Activated CD4-positive, alpha-beta memory T cell treated with anti-CD3 and anti-CD28 coated beads, Interleukin-2, amount 10 ng/mL, durations not matched to agents 7 days and 5 days (primary cell): ENCODE results near the gene NEURL3. TPM values are rescaled to one million over a fixed set of nuclear protein-coding genes. Genes with fewer than 3 reads are reported as not detected.

ENCODE experiments used
- CTCF ChIA-PET: fragments of 350-600 bp; sonication (Branson Sonifier 250); formaldehyde crosslinking; loops from one replicate; lab custom pipeline; 2021; ENCODE audit warnings: antibody characterized with exemption, inconsistent platforms; lab: Charles Lee
- POLR2A ChIA-PET: fragments of 350-600 bp; sonication (Branson Sonifier 250); formaldehyde crosslinking; loops from one replicate; lab custom pipeline; 2021; ENCODE audit warnings: antibody characterized with exemption; lab: Charles Lee
- DNase-seq: peaks from one replicate; pipeline ENCODE4 v3.0.0-alpha.2; 2020
- H3K27ac Mint-ChIP-seq: one replicate; pipeline ENCODE4 v1.8.0; 2021; ENCODE audit warnings: mild to moderate bottlenecking, mixed read lengths
- H3K27me3 Mint-ChIP-seq: one replicate; pipeline ENCODE4 v1.8.0; 2021; ENCODE audit warnings: mixed read lengths
- H3K36me3 Mint-ChIP-seq: one replicate; pipeline ENCODE4 v1.8.0; 2021; ENCODE audit warnings: low read depth, mixed read lengths
- H3K4me1 Mint-ChIP-seq: one replicate; pipeline ENCODE4 v1.8.0; 2021; ENCODE audit warnings: mixed read lengths
- H3K4me3 Mint-ChIP-seq: one replicate; pipeline ENCODE4 v1.8.0; 2021; ENCODE audit warnings: mild to moderate bottlenecking, mixed read lengths
- H3K9me3 Mint-ChIP-seq: one replicate; pipeline ENCODE4 v1.8.0; 2021; ENCODE audit warnings: mixed read lengths
- total RNA-seq, 2 experiments: library from RNA; stranded (reverse); gene quantifications; one replicate each; pipeline ENCODE4 v1.2.3, GENCODE V29; 2021

Gene NEURL3
- total RNA-seq, 2 experiments from 2014 or later: 0.78 to 1.0 TPM

DNA sequence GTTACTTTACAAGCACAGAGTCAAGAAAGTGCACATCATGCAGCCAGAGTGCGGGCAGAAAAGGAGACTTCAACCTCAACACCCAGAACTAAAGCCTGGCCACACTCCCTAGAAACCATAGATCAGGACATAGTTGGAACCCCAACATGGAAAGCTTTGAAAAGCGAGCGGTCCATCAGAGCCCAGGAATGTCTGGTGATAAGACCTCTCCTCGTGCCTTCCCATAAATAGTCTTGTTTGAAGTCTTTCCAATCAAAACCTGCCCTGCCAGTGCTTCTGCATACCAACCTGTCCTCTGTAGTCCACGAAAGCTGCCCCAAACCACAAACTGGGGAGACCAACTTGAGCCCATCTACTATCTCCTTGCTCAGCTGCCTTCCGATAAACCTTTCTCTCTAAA is 55.5 kb downstream of the NEURL3 start:
- Mint-ChIP-seq H3K27me3 (no peaks in the 10 kb centered on the region), H3K4me3 (no peak overlapping the region), H3K4me1 (no peaks in the 10 kb centered on the region), H3K9me3 (peaks cover 2% of the 10 kb centered on the region), H3K36me3 (no peaks in the 10 kb centered on the region), H3K27ac (no peak overlapping the region)
- ChIA-PET POLR2A (no interaction called here), CTCF (interaction anchor here (1.0 kb wide), 1 partner anchor 105 kb away, joined by 3 read pairs; no protein-coding TSS in a partner anchor)
- DNase-seq: no peak

- Mint-ChIP-seq H3K36me3 (no peaks in the 10 kb centered on the region), H3K27ac (no peak overlapping the region), H3K4me3 (no peak overlapping the region), H3K4me1 (no peaks in the 10 kb centered on the region), H3K27me3 (no peaks in the 10 kb centered on the region), H3K9me3 (peaks cover 2% of the 10 kb centered on the region)
- ChIA-PET CTCF (interaction anchor here (1.0 kb wide), 1 partner anchor 105 kb away, joined by 3 read pairs; no protein-coding TSS in a partner anchor), POLR2A (no interaction called here)
- DNase-seq: no peak
Observed at GRCh38 chr2:96449174-96449573, 56.0 kb downstream of the NEURL3 start.

DNA sequence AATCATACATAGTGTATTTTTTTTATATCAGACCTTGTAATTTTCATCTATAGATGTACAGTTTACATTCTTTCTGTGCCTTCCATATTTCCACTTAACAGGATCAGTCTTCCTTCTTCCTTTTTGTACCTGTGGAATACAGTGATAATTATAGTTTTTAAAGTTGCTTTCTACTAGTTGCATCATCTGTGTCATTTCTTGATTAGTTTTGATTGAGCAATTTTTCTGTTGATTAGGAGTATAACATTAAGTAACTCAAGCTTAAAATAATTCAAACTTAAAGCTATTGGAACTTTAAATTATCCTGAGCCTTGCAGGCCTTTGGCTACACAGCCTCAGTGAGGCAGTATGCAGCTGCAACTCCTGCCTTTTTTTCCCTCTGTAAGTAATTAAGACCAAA is 57.4 kb downstream of the NEURL3 start:
- peaks cover 2% of the 10 kb centered on the region for H3K9me3 Mint-ChIP-seq
- H3K4me1 Mint-ChIP-seq: no peaks in the 10 kb centered on the region
- no peak overlapping the region for H3K4me3 Mint-ChIP-seq
- ChIA-PET POLR2A (no interaction called here), CTCF (no interaction called here)
- no peak for DNase-seq
- peaks cover 4% of the 10 kb centered on the region for H3K27me3 Mint-ChIP-seq
- H3K36me3 Mint-ChIP-seq: no peaks in the 10 kb centered on the region
- no peak overlapping the region for H3K27ac Mint-ChIP-seq

Other genes starting within 250 kb of the NEURL3 start
- gene TMEM127, start 239.4 kb downstream of the NEURL3 start, total RNA-seq: 10 to 100 TPM; 42.4 to 44.0 TPM
- 10 to 100 TPM; 64.4 to 67.4 TPM for gene CIAO1, start 239.1 kb downstream of the NEURL3 start, total RNA-seq
- 100 to 1,000 TPM; 149 to 156 TPM for gene SNRNP200, start 199.8 kb downstream of the NEURL3 start, total RNA-seq
- gene ITPRIPL1, start 180.0 kb downstream of the NEURL3 start, total RNA-seq: 10 to 100 TPM; 43.7 to 46.3 TPM
- gene NCAPH, start 169.6 kb downstream of the NEURL3 start, total RNA-seq: 10 to 100 TPM; 79.6 to 89.4 TPM
- 10 to 100 TPM; 80.0 to 86.8 TPM for gene ARID5A, start 31.4 kb upstream of the NEURL3 start, total RNA-seq
- 10 to 100 TPM; 58.2 to 60.9 TPM for gene KANSL3, start 133.0 kb upstream of the NEURL3 start, total RNA-seq
- gene FER1L5, start 137.4 kb upstream of the NEURL3 start, total RNA-seq: not detected
- 10 to 100 TPM; 10.8 to 12.2 TPM for gene LMAN2L, start 234.7 kb upstream of the NEURL3 start, total RNA-seq